SIG-M5 (cell line): ENCODE results near the gene MEIKIN.
"Not testable (repeated sequence)": the region's sequence is repeated elsewhere in the genome, so short reads cannot be mapped to it uniquely, and the experiment has no call there.

Source experiments
- DNase-seq: peaks from one replicate; lab custom pipeline; 2025; lab: John Stamatoyannopoulos, UW

Gene MEIKIN

DNA sequence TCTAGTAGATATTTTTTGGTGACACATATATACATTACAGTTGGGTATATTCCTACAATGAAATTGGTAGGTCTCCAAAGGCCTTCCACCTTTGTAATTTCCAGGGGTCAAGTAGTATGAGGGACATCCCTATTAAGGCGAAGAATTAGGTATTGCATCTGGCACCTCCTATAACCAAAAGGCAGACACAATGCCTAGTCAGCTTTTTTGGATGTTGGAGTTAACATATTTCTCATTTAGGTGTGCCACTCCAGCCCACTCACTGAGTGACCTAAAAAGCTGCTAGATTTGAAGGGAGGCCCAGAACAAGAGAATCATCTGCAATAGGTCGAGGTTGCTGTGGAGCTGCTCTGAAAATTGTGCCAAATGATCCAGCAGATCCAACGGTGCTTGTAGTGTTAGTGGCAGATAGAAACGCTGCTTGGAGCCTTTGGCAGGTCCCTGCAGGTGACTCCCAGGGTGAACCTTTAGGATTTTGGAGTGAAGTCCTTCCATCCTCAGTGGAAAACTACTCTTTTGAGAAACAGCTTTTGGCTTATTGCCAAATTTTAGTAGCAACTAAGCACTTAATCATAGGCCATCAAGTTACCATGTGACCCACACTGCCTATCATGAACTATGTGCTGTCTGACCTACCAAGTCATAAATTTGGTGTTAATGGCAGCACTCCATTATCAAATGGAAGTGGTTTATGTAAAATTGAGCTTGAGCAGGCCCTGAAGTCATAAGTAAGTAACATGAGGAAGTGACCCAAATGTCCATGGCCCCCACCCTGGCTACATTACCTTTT is 132.9 kb downstream of the MEIKIN start:
- DNase-seq = no peak

DNA sequence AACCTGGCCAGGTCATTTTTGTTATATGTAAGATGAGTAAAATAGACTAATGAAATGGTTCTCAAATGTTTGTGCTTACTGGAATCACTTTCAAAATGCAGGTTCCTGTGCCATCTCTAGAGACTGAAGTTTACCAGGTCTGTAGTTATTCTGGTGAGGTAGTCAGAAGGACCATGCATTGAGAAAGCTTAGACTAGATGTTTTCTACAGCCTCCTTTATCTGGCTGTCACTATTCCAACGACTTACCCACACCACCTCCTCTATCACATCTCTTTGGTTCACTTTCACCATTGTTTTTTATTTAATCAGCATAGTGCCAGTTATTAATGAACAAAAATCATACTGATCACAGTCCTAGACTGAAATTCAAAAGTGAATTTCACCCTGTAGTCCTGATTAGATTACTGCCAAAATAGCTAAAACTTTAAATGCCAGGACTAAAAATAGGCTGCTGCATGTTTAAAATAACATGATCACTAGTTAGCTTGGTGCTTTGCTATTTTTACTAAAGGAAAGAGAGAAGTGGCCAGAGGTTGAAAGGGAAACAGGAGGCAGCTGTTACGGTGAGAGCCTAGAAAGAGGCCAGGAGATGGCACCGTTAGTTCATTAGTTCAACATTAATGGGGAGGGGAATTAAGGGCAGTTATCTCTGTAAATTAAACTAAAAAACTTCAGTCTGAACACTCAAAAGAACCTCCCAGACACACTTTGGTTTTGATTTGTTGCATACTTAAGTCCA is 134.8 kb downstream of the MEIKIN start:
- DNase-seq = no peak

DNA sequence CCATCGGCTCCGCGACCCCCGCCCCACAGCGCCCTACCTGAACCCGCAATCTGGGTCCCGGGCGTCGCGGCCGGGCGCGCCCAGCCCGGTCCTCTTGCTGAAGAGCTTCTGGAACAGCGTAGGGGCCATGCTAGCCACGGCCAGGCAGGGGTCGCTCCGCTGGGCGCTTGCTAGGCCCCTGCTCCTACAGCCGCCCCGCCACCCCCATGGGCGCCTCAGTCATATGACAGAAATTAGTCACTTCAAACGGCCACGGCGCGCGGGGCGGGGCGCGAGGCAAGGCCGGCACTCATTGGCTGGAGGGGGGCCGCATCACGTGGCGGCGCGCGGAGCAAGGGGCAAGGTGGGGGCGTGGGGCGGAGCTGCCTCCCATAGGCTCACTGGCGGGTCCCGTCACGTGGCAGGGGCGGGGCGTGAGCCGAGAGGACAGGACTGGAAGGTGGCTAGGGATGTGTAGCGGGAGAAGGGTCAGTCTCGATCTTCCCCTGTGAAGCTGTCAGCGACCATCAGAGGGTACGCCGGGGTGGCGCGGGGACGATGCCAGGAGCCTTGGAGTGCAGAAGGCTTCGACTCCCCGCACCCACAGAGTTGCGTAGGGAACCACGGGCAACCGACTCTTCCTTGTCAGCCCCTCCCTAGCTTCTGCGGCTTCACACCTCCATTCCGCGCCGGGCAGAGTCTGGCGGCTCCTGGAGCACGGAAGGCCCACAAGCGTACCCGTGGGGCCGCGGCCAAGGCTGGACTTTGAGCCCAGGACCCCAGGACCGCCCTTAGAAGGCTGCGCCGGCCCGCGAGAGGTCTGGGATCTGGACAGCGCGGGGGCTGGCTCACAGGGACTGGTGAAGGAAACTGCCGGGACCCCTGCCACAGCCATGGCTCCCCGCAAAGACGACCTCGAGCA is 148.4 kb downstream of the MEIKIN start, which contains the start of gene FNIP1:
Gene FNIP1 (minus strand): TSS at position 225 of the 901 bp plus-strand sequence. CDS start 96 bp downstream, at position 129.
- peak; percentile 85 for DNase-seq

DNA sequence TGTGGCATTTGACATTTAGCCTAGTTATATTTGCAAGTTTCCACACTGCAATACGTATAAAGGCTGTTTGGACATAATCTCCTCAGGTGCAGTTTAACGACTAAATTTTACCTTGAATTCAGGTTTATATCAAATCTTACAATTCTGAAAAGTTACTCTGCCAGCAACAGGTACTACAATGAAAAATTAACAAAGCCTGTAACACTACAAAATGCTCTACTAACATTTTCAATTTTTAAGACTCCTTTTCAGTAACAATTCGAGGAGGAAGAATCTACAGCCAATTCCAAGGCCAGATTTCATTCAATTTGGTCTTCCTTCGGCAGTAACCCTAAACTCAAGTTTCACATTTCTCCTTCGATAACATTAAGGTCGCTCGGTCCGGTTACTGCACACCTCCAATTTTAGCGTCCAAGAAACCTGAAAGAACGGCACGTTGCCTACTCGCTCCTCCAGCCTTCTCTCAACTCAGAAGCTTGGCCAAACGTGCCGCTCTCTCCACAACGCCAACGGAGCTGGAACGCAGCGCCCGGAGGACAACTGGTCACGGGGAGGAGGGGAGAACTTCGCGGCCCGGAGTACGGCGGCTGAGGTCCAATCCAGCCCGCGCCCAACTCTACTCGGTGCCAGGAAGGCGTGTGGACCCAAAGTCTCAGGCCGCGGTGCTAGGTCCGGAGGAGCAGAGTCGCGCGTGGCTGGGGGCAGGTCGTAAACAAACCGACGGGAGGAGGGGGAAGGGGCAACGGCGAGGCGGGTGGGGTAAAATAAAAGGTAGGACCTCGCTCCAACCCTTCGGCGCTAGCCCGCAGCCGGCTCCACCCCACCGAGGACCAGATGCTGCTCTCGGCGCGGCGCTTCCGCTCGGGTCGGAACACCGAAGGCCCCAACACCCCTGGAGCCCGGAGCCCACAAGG is 149.3 kb downstream of the MEIKIN start:
- no peak for DNase-seq

DNA sequence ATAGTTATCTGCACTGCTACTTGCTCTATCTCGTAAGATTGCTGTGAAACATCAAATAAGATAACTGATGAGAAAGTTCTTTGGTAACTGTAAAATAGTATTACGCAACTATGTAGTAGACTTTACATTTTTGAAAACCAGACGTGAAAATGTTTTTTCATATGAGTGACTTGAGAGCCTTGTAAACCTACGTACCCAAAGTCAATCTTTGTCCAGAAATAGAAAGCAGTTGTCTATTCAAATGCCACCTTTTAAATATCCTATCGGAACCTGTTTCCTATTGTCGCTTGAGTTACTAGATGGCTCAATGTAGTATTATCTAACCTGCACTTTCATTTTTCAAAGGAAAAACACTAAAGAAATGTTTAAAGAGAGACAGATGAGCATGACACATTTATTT is 150.2 kb downstream of the MEIKIN start:
- DNase-seq = no peak

DNA sequence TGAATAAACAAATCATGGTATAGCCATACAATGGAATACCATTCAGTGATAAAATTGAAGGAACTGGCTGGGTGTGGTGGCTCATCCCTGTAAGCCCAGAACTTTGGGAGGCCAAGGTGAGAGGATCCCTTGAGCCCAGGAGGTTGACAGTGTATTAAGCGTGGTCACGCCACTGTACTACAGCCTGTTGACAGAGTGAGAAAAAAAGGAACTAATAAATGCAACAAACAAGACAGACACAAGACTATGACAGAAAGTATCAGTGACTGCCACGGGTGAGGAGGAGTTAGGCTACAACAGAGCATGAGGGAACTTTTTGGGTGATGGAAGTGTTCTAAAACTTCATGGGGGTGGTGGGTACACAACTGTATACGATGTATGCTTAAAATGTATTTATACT is 150.9 kb downstream of the MEIKIN start:
- DNase-seq = peak; percentile 33

DNA sequence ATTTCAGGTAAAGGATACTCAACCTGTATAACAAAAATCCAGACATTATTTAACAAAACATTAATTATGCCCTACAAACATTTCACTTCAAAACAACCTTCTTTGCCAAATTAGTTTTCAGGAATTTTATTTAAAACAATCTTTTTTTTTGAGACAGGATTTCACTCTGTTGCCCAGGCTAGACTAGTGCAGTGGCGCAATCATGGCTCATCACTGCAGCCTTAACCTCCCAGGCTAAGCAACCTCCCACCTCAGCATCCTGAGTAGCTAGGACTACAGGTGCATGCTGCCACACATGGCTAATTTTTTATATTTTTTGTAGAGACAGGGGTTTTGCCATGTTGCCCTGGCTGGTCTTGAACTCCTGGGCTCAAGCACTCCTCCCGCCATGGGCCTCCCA is 152.6 kb downstream of the MEIKIN start:
- no peak for DNase-seq

DNA sequence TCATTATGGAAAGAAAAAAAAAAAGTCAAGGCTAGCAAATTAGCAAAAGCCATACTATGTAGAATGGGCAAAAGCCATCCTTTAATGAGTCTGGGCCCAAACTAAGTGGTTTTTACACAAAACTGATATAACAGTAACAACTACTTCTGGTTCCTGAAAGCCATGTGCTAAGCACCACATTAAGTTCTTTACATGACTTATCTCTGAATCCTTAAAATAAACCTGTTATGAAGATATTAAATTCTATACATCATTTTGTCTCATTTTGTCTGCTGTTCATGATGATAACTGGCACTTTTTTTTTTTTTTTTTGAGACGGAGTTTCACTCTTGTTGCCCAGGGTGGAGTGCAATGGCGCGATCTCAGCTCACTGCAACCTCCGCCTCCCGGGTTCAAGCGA is 153.6 kb downstream of the MEIKIN start:
- no peak for DNase-seq

DNA sequence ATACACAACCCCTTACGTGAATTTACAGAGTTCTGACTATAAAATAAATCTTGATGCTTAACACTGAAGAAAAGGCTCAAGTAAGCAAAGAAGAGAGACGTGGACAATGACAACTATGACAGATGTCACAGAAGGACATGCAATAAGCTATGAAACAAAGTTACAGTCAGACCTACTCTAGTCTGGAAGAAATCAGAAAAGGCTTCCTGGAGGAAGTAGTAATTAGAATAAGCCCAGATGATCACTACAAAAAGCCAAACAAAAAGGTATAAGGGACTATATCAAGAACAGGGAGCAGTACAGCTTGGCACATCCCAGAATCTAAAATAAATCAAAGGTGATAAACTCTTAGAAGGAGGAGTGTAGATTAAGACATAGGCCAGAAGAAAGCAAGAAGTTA is 154.9 kb downstream of the MEIKIN start:
- no peak for DNase-seq

DNA sequence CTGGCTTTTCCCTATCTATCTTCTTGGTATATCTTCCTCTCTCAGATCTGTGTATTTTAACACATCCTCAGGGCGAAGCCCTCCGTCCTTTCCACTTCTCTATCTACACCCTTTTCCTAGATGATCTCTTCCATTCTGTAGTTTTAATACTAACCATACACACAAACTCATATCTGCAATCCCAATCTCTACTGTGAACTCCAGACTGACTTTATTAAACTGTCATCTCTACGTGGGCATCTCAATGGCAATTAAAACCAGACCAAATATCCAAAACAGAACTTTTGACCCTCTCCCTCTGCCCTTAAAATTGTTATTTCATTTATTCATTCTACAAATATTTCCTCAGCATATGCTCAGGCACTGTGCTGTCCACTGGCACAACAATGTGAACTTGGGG is 155.7 kb downstream of the MEIKIN start:
- DNase-seq = no peak

DNA sequence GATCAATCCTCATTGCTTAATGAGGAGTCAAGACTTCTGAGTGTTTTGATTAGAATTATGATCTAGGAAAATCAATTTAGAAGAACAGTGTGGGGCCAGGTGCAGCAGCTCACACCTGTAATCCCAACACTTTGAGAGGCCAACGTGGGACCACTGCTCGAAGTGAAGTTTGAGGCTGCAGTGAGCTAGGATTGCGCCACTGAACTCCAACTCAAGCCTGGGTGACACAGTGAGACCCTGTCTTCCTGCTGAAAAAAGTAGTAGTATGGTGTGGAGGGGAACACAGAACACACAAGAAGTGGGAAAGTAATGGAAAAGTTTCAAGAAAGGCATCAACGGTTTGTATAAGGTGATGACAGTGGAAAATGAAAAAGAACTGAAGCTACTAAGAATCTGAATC is 157.7 kb downstream of the MEIKIN start:
- DNase-seq = no peak

DNA sequence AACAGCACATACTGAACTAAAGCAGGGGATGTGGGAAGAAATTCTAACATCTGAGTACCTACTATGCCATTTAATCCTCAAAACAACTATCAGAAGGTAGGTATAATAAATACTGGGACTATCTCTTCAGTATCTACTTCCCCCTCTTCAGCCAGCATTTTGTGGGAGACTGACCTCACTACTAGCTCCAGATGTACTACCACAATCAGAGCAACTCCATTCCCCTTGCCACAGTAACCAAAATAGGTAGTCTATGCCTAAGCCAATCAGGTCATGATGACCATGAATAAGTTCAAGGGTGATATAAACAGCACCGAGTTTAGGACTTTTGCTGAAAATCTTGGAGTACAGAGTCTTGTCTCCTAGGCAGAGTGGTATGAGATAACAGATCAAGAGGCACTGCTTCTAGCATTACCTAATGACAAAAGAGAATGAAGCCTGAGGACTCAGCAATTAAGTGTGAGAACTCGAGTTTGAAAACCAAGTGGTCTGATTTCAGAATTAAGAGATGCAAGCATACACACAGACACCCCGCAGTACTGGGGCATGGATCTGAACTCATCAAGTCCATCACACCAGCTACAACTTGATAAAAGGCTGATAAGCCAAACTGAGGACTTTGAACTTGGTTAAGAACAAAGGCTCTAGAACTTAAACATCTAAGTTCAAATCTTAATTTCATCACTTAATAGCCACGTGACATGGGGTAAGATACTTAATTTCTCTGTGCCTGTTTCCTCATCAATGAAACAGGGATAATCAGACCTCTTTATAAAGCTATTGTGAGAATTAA is 158.4 kb downstream of the MEIKIN start:
- DNase-seq = no peak

DNA sequence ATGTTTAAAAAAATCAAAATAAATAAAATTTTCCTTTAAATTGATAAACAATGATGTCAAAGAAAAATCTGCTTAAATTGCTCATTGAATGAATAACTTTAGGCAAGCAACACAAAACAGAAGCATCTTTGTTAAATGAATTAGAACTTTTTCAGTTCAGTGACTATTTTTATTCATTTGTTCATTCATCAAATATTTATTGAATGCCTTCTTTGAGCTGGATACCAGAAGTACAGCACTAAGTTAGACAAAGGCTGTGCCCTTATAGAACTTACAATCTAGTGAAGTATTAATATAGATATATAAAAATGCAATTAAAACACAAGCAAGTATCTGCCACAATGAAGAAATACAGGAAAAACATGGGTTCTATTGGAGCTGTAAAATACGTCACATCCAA is 159.4 kb downstream of the MEIKIN start:
- DNase-seq = no peak

DNA sequence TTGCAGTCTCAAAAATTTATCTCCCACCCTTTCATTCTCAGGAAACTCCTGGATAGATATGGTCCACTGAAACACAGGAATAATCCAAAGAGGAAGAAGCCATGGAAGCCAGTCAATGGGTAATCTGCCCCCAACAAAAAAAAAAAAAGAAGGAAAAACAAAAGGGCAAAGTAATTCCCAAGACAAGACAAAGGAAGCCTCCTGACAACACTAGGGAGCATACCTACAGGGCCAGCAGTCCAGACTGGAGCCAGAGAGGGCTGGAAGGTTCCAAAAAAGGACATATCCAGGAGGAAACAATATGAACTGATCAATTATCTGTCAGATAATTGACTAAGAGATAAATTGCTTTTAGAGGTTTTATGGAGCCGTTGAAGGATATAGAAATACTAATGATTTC is 161.6 kb downstream of the MEIKIN start:
- DNase-seq = no peak

DNA sequence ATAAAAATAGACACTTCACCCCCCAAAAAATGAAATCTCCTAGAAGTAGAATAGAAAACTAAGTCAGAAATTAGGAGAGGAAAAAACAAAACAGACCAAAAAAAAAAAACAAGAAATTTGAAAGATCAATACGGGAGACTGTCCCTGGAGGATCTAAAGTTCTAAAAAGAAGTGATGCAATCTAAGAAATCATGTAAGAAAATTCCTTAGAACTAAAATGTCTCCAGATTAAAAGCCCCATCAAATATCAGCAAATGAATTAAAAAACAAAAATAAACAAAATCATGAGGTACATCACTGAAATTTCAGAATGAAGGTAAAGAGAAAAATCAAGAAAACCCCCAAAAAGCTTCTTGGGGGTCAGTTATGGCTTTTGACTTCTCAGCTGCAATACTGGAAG is 162.1 kb downstream of the MEIKIN start:
- DNase-seq = no peak

DNA sequence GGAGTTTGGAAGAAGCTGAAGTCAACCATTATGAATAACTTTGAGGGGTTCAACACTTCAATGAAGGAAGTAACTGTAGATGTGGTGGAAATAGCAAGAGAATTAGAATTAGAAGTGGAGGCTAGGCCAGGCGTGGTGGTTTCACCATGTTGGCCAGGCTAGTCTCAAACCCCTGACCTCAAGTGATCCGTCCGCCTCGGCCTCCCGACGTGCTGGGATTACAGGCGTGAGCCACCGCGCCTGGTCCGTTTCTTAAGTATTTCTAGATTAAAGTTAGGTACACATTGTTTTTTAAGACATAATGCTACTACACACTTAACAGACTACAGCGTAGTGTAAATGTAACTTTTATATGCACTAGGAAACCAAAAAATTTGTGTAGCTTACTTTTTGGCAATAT is 162.7 kb downstream of the MEIKIN start:
- no peak for DNase-seq

DNA sequence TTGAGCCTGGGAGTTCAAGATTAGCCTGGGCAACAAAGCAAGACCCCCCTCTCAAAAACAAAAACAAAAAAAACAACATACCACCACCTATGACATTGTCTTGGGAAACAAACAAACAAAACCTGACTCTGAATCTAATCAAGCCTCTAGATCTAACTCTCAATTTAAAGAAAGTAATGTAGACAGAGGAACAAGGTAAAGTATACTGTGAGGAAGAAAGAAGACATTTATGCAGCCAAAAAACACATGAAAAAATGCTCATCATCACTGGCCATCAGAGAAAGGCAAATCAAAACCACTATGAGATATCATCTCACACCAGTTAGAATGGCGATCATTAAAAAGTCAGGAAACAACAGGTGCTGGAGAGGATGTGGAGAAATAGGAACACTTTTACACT is 167.3 kb downstream of the MEIKIN start:
- DNase-seq = not testable (repeated sequence)

DNA sequence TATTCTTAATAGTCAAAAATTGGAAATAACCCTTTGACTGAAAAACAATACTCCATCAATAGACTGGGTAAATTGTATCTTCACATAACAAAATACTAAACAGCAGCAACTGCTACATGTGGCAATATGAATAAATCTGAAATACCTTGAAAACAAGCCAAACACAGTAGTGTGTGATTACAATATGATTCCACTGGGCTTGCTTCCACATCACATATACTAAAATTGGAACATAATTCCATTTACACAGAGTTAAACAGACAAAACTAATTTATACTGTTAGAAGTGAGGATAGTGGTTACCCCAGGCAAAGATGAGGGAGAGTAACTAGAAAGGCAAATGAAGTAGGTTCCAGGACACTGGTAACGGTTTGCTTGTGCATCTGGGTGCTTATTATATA is 169.0 kb downstream of the MEIKIN start:
- no peak for DNase-seq

DNA sequence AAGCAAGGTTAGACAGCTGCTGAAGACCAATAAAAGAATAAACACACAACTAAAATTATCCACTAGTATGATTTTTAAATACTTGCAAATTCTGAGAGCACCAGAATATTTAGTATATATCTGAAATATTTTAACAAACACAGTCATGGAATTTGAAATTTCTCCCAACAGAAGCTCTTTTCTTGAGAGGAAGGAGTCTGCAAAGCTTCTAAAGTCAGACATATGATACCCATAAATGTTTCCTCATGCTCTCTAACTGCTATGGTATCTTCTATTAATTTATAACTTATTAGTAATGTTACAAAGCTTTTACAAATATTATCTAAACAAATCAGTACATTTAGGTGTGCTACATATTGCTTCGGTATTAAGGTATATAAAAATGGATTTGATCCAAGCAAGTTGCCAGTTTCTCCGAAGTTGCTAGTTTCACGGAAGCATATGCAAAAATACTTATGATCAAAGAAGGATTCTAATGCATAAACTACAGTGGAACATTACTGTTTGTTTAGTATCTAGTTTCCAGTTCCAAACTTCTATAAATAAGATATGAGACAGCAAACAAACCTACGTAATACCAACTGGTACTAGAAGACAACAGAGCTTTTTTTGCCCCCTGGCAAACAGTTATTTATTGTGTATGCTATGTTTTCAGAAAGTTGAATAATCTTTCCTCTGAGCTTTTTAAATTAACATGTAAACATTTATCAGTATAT is 170.7 kb downstream of the MEIKIN start:
- no peak for DNase-seq

DNA sequence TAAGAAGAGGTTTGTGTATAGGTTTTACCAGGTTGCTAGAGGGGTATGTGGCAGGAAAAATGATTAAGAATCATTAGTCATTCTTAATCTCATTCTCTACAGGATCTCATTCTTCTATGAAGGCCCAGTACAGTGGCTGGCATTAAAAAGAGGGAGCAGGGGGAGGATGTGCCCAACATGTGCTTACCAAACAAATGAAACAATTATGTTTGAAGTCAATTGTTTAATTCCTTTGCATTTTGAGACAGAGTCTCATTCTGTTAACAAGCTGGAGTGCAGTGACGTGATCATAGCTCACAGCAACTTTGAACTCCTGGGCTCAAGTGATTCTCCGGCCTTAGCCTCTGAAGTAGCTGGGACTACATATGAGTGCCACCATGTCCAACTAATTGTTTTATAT is 171.7 kb downstream of the MEIKIN start:
- no peak for DNase-seq
